Liver (tissue), 9 donors: ENCODE data around the gene THEMIS. TPM values are rescaled to one million over a fixed set of nuclear protein-coding genes. Genes with fewer than 3 reads are reported as not detected.

Experiments
- DNase-seq: peaks from one replicate; pipeline ENCODE4 v3.0.0-alpha.2; 2017; ENCODE audit warnings: low spot score
- H3K27ac ChIP-seq, 2 donors: one replicate each; pipeline ENCODE4 v1.7.0; 2013; ENCODE audit warnings: inconsistent platforms in 2 of 2, low read length in 2 of 2, control low read depth in 1 of 2, low read depth in 1 of 2, mild to moderate bottlenecking in 1 of 2
- H3K27me3 ChIP-seq, 4 donors: one replicate each; pipeline versions ENCODE4 v1.6.1 to v1.7.0; 2013; ENCODE audit warnings: low read length in 3 of 4, inconsistent platforms in 1 of 4, mild to moderate bottlenecking in 1 of 4, moderate library complexity in 1 of 4; ENCODE audit not compliant: control insufficient read depth in 4 of 4, insufficient read depth in 4 of 4
- H3K36me3 ChIP-seq, 4 donors: one replicate each; pipeline versions ENCODE4 v1.6.1 to v1.7.0; 2013; ENCODE audit warnings: low read length in 3 of 4, mild to moderate bottlenecking in 3 of 4, low read depth in 1 of 4, moderate library complexity in 1 of 4; ENCODE audit not compliant: control insufficient read depth in 4 of 4, insufficient read depth in 3 of 4
- H3K4me1 ChIP-seq, 4 donors: one replicate each; pipeline versions ENCODE4 v1.6.1 to v1.7.0; 2013; ENCODE audit warnings: low read length in 3 of 4, mild to moderate bottlenecking in 3 of 4, moderate library complexity in 1 of 4; ENCODE audit not compliant: control insufficient read depth in 4 of 4, insufficient read depth in 4 of 4
- H3K4me3 ChIP-seq, 3 donors: one replicate each; pipeline versions ENCODE4 v1.6.1 to v1.7.0; 2013; ENCODE audit warnings: low read length in 3 of 3, control low read depth in 1 of 3, low read depth in 1 of 3, mild to moderate bottlenecking in 1 of 3
- H3K9ac ChIP-seq, 2 donors: one replicate each; pipeline ENCODE4 v1.7.0; 2013; ENCODE audit warnings: low read length in 2 of 2, mild to moderate bottlenecking in 2 of 2, moderate library complexity in 2 of 2, control low read depth in 1 of 2, low read depth in 1 of 2
- H3K9me3 ChIP-seq, 4 donors: one replicate each; pipeline versions ENCODE4 v1.6.1 to v1.7.0; 2013; ENCODE audit warnings: low read length in 3 of 4; ENCODE audit not compliant: control insufficient read depth in 4 of 4
- CTCF ChIP-seq: fragments of 150-350 bp; IDR thresholded peaks from 2 replicates; pipeline ENCODE4 v1.5.1; 2017; ENCODE audit warnings: improper control_type of control experiment, low read depth, low read length; ENCODE audit not compliant: missing input control
- EGR1 ChIP-seq, 2 donors: IDR thresholded peaks; 2 replicates each; pipeline ENCODE4 v1.6.1; 2016 to 2018; ENCODE audit warnings: antibody characterized with exemption in 2 of 2, low read depth in 2 of 2
- FOXA1 ChIP-seq: IDR thresholded peaks from 2 replicates; pipeline ENCODE4 v1.6.1; 2016; ENCODE audit warnings: antibody characterized with exemption
- GABPA ChIP-seq, 2 donors: IDR thresholded peaks in 1 of 2; conservative IDR thresholded peaks in 1 of 2; 2 replicates each; pipeline ENCODE4 v1.6.1; 2016; ENCODE audit warnings: antibody characterized with exemption in 2 of 2, mild to moderate bottlenecking in 1 of 2, moderate library complexity in 1 of 2
- HNF4A ChIP-seq, 2 donors: conservative IDR thresholded peaks; 2 replicates each; pipeline ENCODE4 v1.6.1; 2016; ENCODE audit warnings: antibody characterized with exemption in 2 of 2, mild to moderate bottlenecking in 2 of 2
- HNF4G ChIP-seq: IDR thresholded peaks from 2 replicates; pipeline ENCODE4 v1.6.1; 2016; ENCODE audit warnings: antibody characterized with exemption
- JUND ChIP-seq, 2 donors: IDR thresholded peaks; 2 replicates each; pipeline ENCODE4 v1.6.1; 2016; ENCODE audit warnings: antibody characterized with exemption in 2 of 2
- NR2F2 ChIP-seq: IDR thresholded peaks from 2 replicates; pipeline ENCODE4 v1.6.1; 2016; ENCODE audit warnings: antibody characterized with exemption
- RAD21 ChIP-seq, 2 donors: IDR thresholded peaks; 2 replicates each; pipeline ENCODE4 v1.6.1; 2016; ENCODE audit warnings: antibody characterized with exemption in 2 of 2, mild to moderate bottlenecking in 2 of 2
- REST ChIP-seq: IDR thresholded peaks from 2 replicates; pipeline ENCODE4 v1.6.1; 2016; ENCODE audit warnings: antibody characterized with exemption, mild to moderate bottlenecking
- RXRA ChIP-seq, 2 donors: IDR thresholded peaks; 2 replicates each; pipeline ENCODE4 v1.6.1; 2017 to 2018; ENCODE audit warnings: antibody characterized with exemption in 2 of 2, mild to moderate bottlenecking in 1 of 2
- SP1 ChIP-seq: IDR thresholded peaks from 2 replicates; pipeline ENCODE4 v1.6.1; 2018; ENCODE audit warnings: antibody characterized with exemption, mild to moderate bottlenecking
- TAF1 ChIP-seq: conservative IDR thresholded peaks from 2 replicates; pipeline ENCODE4 v1.6.1; 2016; ENCODE audit warnings: antibody characterized with exemption, mild to moderate bottlenecking
- YY1 ChIP-seq: IDR thresholded peaks from 2 replicates; pipeline ENCODE4 v1.6.1; 2016; ENCODE audit warnings: antibody characterized with exemption, mild to moderate bottlenecking
- WGBS: extraction: QIAGEN DNeasy Blood & Tissue Kit; methylation state at CpG from one replicate; pipeline ENCODE4 v1.1.7; 2013; 5-methylcytosine and 5-hydroxymethylcytosine counted together
- polyA plus RNA-seq, 2 donors: library from polyadenylated mRNA; stranded (reverse) in 1 of 2; unstranded in 1 of 2; fragments of 200-250 nt in 1 of 2; fragments of >200 nt in 1 of 2; fragmentation: Nextera tagmentation in 1 of 2; extraction: Ambion mirVana in 1 of 2; gene quantifications; one replicate each; pipeline versions ENCODE4 v1.2.1 to v1.2.3, GENCODE V29; 2013 to 2015
- total RNA-seq, 2 donors: library from RNA; depleted of rRNA; stranded (reverse); fragments of >200 nt; gene quantifications; one replicate each; pipeline ENCODE4 v1.2.3, GENCODE V29; 2014
- TF ChIP-seq, protein P1 (sequence below): IDR thresholded peaks from 2 replicates; pipeline ENCODE4 v1.6.1; 2016; ENCODE audit warnings: antibody characterized with exemption
- TF ChIP-seq, protein P2 (sequence below): IDR thresholded peaks from 2 replicates; pipeline ENCODE4 v1.6.1; 2016; ENCODE audit warnings: antibody characterized with exemption
- TF ChIP-seq, protein P3 (sequence below): IDR thresholded peaks from 2 replicates; pipeline ENCODE4 v1.6.1; 2016; ENCODE audit warnings: antibody characterized with exemption
- donor health status: healthy.
- donor health status: healthy.
- donor health status: healthy.
- donor health status: healthy.
- donor health status: healthy.

The THEMIS gene
- total and polyA plus RNA-seq, 4 donors, result 0.05 to 0.59 (median 0.21) TPM

- H3K9me3 ChIP-seq, result no peaks in the 10 kb centered on the region
- no peak overlapping the region for H3K4me3 ChIP-seq
- no peaks in the 10 kb centered on the region for H3K4me1 ChIP-seq
- no peak overlapping the region for H3K9ac ChIP-seq
- H3K36me3 ChIP-seq, result no peaks in the 10 kb centered on the region
- TF ChIP-seq YY1 (no peak), JUND (IDR thresholded peaks at IDR 0.05) (no peak), REST (no peak), SP1 (no peak), HNF4G (no peak), CTCF (no peak), TAF1 (no peak), RXRA (IDR thresholded peaks at IDR 0.05) (no peak), RAD21 (IDR thresholded peaks at IDR 0.05) (no peak), NR2F2 (no peak), GABPA (IDR thresholded peaks at IDR 0.05 in 1 of 2, conservative IDR thresholded peaks at IDR 0.05 in 1 of 2) (no peak), EGR1 (IDR thresholded peaks at IDR 0.05; ENCODE audit: low read depth in 2 of 2) (no peak)
- TF ChIP-seq, protein P1, sequence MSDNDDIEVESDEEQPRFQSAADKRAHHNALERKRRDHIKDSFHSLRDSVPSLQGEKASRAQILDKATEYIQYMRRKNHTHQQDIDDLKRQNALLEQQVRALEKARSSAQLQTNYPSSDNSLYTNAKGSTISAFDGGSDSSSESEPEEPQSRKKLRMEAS, result no peak
- no peak overlapping the region for H3K27ac ChIP-seq
- no peaks in the 10 kb centered on the region for H3K27me3 ChIP-seq
- no peak for DNase-seq
Observed at GRCh38 chr6:127924031-127924430, 23.2 kb upstream of the THEMIS start.

- Histone ChIP-seq H3K36me3 (no peaks in the 10 kb centered on the region), H3K27ac (no peak overlapping the region), H3K4me1 (no peaks in the 10 kb centered on the region), H3K4me3 (no peak overlapping the region), H3K9ac (no peak overlapping the region), H3K9me3 (no peaks in the 10 kb centered on the region), H3K27me3 (no peaks in the 10 kb centered on the region)
- WGBS, result 93% methylated on average over 2 of the region's 2 CpGs
- TF ChIP-seq NR2F2, result no peak
- no peak for TF ChIP-seq SP1
- no peak for TF ChIP-seq REST
- no peak for TF ChIP-seq YY1
- no peak for TF ChIP-seq HNF4G
- TF ChIP-seq GABPA (IDR thresholded peaks at IDR 0.05 in 1 of 2, conservative IDR thresholded peaks at IDR 0.05 in 1 of 2), result no peak
- TF ChIP-seq, protein P2, sequence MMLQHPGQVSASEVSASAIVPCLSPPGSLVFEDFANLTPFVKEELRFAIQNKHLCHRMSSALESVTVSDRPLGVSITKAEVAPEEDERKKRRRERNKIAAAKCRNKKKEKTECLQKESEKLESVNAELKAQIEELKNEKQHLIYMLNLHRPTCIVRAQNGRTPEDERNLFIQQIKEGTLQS, result no peak
- TF ChIP-seq, protein P3, sequence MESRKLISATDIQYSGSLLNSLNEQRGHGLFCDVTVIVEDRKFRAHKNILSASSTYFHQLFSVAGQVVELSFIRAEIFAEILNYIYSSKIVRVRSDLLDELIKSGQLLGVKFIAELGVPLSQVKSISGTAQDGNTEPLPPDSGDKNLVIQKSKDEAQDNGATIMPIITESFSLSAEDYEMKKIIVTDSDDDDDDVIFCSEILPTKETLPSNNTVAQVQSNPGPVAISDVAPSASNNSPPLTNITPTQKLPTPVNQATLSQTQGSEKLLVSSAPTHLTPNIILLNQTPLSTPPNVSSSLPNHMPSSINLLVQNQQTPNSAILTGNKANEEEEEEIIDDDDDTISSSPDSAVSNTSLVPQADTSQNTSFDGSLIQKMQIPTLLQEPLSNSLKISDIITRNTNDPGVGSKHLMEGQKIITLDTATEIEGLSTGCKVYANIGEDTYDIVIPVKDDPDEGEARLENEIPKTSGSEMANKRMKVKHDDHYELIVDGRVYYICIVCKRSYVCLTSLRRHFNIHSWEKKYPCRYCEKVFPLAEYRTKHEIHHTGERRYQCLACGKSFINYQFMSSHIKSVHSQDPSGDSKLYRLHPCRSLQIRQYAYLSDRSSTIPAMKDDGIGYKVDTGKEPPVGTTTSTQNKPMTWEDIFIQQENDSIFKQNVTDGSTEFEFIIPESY, result no peak
- no peak for TF ChIP-seq HNF4A (conservative IDR thresholded peaks at IDR 0.05)
- no peak for TF ChIP-seq CTCF
- TF ChIP-seq FOXA1, result no peak
- no peak for TF ChIP-seq TAF1
- TF ChIP-seq RAD21 (IDR thresholded peaks at IDR 0.05), result no peak
- DNase-seq, result no peak
Observed at GRCh38 chr6:127923135-127923534, 22.3 kb upstream of the THEMIS start.
